MG63 (cell line): ENCODE measurements around the gene APLP2. TPM values are rescaled to one million over a fixed set of nuclear protein-coding genes. Genes with fewer than 3 reads are reported as not detected.

Experiments used
- DNase-seq: peaks from one replicate; pipeline ENCODE4 v3.0.0-alpha.2; 2020
- H3K27me3 ChIP-seq: fragments of 250-450 bp; sonication (Bioruptor Pico); 2 replicates; pipeline ENCODE4 v1.5.1; 2020; ENCODE audit warnings: mild to moderate bottlenecking, moderate library complexity
- H3K36me3 ChIP-seq: fragments of 250-450 bp; sonication (Bioruptor Pico); 2 replicates; pipeline ENCODE4 v1.5.1; 2020; ENCODE audit warnings: mild to moderate bottlenecking, moderate library complexity
- H3K4me3 ChIP-seq: fragments of 250-450 bp; sonication (Bioruptor Pico); 2 replicates; pipeline ENCODE4 v1.5.1; 2020; ENCODE audit warnings: mild to moderate bottlenecking, moderate library complexity
- H3K9me3 ChIP-seq: fragments of 250-450 bp; sonication (Bioruptor Pico); 2 replicates; pipeline ENCODE4 v1.5.1; 2020; ENCODE audit warnings: mild to moderate bottlenecking, moderate library complexity
- total RNA-seq: library from RNA; depleted of rRNA; stranded (reverse); fragments of >200 nt; shearing (Covaris generic); gene quantifications from 2 replicates; pipeline ENCODE4 v1.2.3, GENCODE V29; 2014; ENCODE audit warnings: low replicate concordance

The APLP2 gene
- total RNA-seq, 1 experiment from 2014 or later = 369 TPM

DNA sequence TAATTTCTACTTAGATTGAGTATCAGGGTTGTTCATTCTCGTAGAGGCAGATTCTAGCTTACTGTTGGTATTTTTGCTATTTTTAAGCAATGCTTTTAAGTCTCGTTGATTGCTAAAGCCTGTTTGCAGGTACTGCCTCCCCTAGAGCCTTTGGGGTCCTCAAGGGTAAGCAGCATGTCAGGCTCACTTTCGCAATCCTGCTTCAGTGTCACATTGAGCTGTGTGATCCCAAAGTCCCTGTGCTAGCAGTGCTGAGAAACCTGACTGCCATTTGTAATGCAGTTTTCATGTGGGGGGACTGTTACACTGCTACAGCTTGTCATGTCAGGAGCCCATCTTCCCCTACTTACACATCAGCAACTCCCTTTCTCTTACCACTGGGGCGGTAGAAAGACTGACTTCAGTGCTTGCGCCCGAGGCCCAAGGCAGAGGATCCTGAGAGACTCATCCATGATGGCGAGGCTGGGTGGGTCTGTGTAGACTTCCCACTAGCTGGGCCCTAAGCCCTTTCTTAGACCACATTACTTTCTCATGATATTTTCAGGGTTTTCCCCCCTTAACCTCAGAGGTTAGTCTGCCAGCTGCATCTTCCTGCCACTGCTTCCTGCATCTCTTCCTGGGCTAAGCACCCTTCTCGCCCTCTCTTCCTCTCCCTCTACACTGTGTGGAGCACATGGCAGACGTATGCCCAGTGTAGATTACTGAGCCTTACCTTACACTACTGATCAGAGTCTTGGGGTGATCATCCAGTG, 49.1 kb downstream of the APLP2 start:
- Histone ChIP-seq H3K4me3 (no peak overlapping the region), H3K9me3 (no peaks in the 10 kb centered on the region), H3K36me3 (peaks cover 69% of the 10 kb centered on the region), H3K27me3 (no peaks in the 10 kb centered on the region)
- DNase-seq = no peak

DNA sequence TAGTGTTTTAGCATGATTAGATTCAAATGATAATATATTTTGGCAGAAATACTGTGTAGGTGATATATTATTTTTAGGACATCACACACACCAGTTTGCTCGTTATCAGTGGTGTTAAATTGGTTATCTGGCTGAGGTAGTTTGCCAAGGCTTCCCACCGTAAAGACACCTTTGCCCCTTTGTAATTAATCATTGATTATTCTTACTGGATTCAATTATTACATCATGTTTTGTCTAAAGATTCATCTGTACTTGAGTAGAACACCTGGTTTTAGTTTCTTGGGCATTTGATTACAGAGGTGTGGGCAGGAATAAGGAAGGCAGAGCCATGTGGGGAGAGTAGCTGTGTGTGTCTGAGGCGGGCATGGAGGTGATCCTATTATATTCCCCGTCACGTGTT, 50.4 kb downstream of the APLP2 start:
- no peak overlapping the region for H3K4me3 ChIP-seq
- no peak for DNase-seq
- H3K9me3 ChIP-seq = no peaks in the 10 kb centered on the region
- peaks cover 78% of the 10 kb centered on the region for H3K36me3 ChIP-seq
- H3K27me3 ChIP-seq = no peaks in the 10 kb centered on the region

DNA sequence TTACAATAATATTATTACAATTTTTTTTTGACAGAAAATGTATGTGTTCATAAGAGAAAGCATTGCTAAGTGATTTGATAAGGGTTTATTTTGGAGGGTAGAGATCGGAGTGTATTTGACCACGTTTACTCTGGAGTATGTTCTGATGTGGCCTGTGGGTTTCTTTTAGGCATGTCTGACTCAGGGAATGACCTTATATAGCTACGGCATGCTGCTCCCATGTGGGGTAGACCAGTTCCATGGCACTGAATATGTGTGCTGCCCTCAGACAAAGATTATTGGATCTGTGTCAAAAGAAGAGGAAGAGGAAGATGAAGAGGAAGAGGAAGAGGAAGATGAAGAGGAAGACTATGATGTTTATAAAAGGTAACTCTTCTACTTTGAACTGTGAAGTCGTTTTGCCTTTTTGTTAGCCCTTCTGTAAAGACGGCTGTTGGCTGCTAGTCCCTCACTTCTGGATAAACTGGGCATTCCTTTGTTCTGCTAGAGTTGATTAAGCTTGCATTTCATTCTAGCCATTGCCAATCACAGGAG, 51.8 kb downstream of the APLP2 start:
- Histone ChIP-seq H3K27me3 (no peaks in the 10 kb centered on the region), H3K9me3 (no peaks in the 10 kb centered on the region), H3K36me3 (peaks cover 80% of the 10 kb centered on the region), H3K4me3 (no peak overlapping the region)
- DNase-seq = no peak

DNA sequence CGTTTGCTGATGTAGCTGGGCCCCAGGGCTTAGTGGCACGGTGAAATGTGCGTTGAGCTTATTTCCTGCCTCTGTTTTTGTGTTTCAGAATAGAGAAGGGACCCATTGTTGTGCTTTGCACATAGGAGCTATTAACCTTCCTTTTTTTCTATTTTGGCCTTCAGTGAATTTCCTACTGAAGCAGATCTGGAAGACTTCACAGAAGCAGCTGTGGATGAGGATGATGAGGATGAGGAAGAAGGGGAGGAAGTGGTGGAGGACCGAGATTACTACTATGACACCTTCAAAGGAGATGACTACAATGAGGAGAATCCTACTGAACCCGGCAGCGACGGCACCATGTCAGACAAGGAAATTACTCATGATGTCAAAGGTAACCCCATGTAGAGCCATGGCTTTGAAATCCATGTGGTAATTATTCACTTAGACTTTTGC, 52.5 kb downstream of the APLP2 start:
- DNase-seq = no peak
- Histone ChIP-seq H3K27me3 (no peaks in the 10 kb centered on the region), H3K36me3 (peaks cover 81% of the 10 kb centered on the region), H3K4me3 (no peak overlapping the region), H3K9me3 (no peaks in the 10 kb centered on the region)

DNA sequence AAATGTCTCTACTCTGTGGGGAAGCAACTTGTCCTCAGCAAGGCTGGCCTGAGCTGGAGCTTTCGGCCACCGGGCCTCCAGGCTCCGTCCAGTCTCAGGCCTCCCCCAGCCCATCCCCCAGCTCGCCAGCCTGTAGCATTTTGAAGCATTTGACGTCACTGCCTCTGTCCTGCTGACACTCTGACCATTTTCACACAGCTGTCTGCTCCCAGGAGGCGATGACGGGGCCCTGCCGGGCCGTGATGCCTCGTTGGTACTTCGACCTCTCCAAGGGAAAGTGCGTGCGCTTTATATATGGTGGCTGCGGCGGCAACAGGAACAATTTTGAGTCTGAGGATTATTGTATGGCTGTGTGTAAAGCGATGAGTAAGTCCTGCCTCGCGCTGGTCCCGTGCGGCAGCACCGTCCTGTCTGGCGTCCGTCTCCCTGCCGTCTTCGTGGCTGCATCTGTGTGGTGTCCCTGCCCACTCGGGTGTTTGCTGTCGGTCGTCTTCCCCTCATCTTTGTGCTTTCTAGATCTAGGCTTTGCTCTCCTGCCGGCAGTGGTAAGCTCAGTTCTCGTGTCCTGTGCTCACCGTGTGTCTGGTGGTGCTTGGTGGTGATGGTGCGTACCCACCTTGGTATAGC, 53.8 kb downstream of the APLP2 start:
- Histone ChIP-seq H3K9me3 (no peaks in the 10 kb centered on the region), H3K36me3 (peaks cover 84% of the 10 kb centered on the region), H3K27me3 (no peaks in the 10 kb centered on the region), H3K4me3 (no peak overlapping the region)
- no peak for DNase-seq

DNA sequence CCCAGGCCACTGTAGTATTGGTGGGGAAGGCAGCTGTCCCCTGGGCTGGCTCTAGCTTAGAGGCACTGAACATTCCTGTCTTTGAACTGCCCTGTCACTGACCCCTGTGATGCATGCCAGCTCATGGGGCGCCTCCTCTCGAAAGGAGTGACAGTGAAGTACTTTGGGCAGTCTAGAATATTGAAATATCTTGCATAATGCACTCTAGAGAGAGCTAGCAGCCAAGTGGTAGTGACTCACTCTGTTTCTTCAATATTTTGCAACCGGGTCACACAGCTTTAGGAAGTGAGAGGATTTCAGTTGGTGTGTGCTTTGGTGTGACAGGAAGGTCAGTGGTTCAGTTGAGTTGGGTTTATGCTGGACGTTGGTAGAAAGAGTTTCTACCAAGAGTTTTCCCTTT, 54.4 kb downstream of the APLP2 start:
- Histone ChIP-seq H3K27me3 (no peaks in the 10 kb centered on the region), H3K9me3 (no peaks in the 10 kb centered on the region), H3K36me3 (peaks cover 86% of the 10 kb centered on the region), H3K4me3 (no peak overlapping the region)
- DNase-seq = peak; percentile 80

DNA sequence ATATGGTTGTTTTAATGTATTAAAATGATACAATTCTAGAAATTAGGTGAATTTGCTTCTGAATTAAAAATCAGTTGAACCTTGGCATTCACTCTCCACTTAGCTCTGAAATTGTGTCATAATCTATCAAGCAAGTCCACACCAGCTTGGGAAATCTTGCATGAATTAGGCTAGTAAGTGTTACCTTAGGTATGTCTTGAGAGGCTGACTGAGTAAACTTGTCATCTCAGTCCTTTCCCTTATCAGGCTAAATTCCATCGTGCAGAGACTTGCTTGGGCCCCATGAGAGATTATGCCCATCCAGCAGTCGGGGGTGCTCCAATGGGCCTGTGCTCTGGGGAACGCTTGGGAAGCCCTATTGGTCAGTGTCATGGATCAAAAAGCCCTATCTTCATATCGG, 55.9 kb downstream of the APLP2 start:
- Histone ChIP-seq H3K9me3 (no peaks in the 10 kb centered on the region), H3K4me3 (no peak overlapping the region), H3K27me3 (no peaks in the 10 kb centered on the region), H3K36me3 (peaks cover 91% of the 10 kb centered on the region)
- no peak for DNase-seq

DNA sequence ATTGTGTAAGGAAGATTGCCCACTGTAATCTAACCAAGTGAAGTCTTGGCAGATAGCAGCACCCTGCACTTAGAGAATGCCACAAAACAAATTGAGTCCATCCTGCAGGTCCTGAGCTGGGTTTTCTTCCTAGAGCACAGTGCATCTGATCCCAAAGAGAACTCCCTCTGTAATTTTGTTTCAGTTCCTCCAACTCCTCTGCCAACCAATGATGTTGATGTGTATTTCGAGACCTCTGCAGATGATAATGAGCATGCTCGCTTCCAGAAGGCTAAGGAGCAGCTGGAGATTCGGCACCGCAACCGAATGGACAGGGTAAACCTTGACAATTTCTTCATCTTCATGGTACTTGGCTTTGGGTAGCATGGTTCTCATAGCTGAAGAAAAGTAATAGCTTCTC, 56.8 kb downstream of the APLP2 start:
- H3K36me3 ChIP-seq = peaks cover 92% of the 10 kb centered on the region
- no peaks in the 10 kb centered on the region for H3K27me3 ChIP-seq
- no peak overlapping the region for H3K4me3 ChIP-seq
- DNase-seq = no peak
- no peaks in the 10 kb centered on the region for H3K9me3 ChIP-seq

DNA sequence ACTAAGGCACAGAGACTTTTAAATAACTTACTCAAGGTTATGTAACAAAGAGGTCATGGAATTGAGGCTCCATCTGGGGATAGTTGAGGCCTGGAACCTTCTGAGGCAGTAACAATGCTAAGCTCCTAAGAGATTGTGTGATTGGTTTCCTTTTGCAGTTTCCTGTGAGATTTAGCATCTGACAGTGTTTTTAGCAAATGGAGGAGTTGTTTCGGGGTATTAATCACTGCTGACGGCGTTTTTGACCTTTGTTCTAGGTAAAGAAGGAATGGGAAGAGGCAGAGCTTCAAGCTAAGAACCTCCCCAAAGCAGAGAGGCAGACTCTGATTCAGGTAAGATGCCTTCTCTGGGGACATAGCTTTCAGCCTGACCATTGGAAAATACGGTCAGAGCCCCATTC, 57.8 kb downstream of the APLP2 start:
- no peak for DNase-seq
- Histone ChIP-seq H3K9me3 (no peaks in the 10 kb centered on the region), H3K4me3 (no peak overlapping the region), H3K36me3 (peaks cover 92% of the 10 kb centered on the region), H3K27me3 (no peaks in the 10 kb centered on the region)

DNA sequence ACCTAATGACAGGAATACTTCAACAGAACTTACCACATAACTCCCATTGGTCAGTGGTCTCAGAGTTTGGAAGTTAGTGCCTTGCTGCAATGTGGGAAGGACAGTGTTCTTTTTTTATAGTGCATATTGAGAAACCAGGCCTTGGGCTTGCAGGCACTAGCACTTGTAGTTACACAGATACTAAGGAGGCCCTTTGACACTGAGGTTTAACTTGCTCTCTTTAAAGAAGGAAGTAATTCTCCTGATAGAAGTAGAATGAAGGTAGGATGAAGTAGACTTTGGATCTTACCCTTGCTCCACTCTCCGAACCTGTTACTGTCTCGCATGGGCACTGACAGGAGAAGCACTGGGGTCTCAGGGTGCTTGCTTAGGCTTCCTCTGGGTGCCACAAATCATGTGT, 58.9 kb downstream of the APLP2 start:
- H3K27me3 ChIP-seq = no peaks in the 10 kb centered on the region

DNA sequence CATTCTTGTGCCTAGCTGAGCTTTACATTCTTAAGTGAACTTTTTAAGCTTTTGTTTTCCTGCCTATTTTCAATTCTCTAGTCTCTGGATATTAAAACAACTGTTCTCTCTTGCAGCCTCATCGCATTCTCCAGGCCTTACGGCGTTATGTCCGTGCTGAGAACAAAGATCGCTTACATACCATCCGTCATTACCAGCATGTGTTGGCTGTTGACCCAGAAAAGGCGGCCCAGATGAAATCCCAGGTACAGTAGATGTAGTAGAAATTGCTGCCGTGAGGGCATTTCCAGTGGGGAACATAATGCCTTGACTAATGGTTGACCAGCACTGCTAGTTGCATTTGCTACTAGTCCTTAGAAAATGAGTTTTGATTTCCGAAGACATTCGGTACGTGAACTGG, 60.2 kb downstream of the APLP2 start:
- Histone ChIP-seq H3K36me3 (peaks cover 94% of the 10 kb centered on the region), H3K9me3 (no peaks in the 10 kb centered on the region), H3K27me3 (no peaks in the 10 kb centered on the region), H3K4me3 (no peak overlapping the region)
- DNase-seq = no peak

More for the DNA sequence above, 58.9 kb downstream of the APLP2 start:
- no peak overlapping the region for H3K4me3 ChIP-seq
- no peaks in the 10 kb centered on the region for H3K9me3 ChIP-seq
- peaks cover 92% of the 10 kb centered on the region for H3K36me3 ChIP-seq
- no peak for DNase-seq

DNA sequence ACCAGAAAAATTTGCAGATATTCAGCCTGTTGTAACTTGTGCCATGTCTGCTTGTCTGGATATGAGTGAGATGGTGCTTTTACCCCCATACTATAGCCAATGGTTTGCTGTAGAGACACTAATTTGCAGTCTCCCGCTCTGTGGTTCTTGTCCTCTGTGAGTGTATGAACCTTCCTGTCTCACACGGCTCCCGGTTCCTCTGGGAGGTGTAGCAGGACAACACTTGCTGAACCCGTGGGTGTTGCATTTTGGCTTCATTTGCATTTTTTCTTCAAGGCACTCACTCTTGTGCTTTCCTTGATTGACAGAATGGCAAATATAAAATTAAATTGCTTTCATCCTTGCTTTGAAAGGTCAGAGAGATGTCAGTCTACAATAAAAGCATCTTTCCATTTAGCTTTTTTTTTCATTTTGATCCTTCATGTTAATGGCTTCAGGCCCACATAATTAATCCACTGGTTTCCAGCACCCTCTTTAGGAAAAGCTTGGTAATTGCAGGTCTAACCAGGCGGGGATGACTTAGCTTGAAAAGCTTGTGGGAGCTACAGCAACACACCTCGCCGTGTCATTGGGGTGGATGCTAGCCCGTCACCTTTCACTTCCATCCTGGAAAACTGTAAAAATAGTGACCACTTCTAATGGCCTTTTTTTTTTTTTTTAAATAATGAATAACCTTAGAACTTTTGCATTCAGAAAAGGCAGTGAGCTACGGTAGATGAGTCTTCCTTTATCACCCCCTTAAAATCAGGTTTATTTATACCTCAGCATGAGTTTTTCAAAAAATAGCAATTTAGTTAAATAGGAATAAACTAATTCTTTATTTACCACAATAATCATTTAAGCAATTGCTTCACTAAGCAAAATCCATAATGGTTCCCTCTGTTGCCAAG, 62.5 kb downstream of the APLP2 start:
- Histone ChIP-seq H3K9me3 (no peaks in the 10 kb centered on the region), H3K27me3 (no peaks in the 10 kb centered on the region), H3K36me3 (peaks cover 94% of the 10 kb centered on the region), H3K4me3 (no peak overlapping the region)
- peak; percentile 18 for DNase-seq

DNA sequence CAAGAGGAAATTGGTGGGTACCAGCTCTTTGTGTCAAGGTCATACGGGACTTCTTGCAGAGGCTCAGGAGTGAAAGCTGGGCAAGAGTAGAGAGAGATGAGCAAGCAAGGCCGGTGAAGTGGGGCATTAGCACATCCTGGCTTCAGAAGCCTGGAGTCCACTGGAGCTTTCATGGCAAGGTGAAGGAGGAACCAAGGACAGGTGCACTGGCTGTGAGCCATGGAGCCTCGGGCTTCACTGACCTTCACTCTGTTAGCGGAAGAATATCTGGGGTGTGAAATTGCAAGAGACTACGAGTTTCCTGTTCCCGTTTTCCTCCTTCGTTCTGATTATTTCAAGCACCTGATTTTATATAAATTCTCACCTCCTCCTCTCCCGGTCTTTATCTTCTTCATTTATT, 64.0 kb downstream of the APLP2 start:
- Histone ChIP-seq H3K36me3 (peaks cover 91% of the 10 kb centered on the region), H3K9me3 (no peaks in the 10 kb centered on the region), H3K27me3 (no peaks in the 10 kb centered on the region), H3K4me3 (no peak overlapping the region)
- no peak for DNase-seq

DNA sequence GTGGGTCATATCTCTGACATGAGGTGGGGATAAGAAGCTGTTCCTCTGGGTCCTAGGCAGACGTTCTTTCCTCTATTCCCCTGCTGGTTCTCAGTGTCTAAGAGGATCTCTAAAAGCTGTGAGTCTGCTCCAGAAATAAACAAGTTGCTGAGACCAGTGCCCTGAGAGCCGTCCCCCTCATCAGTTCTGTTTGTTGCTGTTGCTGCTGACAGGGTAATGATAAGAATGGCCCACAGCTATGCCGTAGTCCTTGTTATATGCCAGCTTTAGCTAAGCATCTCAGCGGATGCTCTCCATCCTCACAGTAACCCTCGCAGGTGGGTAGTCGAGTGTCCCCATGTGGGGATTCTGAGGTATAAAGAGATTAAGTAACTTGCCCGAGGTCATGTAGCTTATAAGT, 66.4 kb downstream of the APLP2 start:
- Histone ChIP-seq H3K27me3 (no peaks in the 10 kb centered on the region), H3K9me3 (no peaks in the 10 kb centered on the region), H3K36me3 (peaks cover 75% of the 10 kb centered on the region), H3K4me3 (no peak overlapping the region)
- no peak for DNase-seq

DNA sequence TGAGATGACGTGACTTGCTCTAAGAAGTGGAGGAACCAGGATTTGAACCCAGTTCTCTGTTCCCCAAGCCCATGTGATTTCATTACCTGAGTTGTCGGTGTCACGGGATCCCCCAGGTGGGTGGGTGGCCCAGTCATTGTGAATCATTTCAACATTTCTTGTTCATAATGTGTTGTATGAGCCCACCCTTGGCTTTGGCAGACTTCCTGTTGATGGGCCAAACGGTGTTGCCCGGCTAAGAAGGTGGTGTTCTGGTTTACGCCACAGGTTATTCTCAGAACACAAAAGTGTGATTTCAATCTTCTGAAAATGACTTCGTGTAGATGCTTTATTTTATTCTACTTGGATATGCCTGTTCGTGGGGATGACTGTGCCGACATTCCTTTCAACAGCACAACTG, 68.3 kb downstream of the APLP2 start:
- Histone ChIP-seq H3K4me3 (no peak overlapping the region), H3K9me3 (no peaks in the 10 kb centered on the region), H3K27me3 (no peaks in the 10 kb centered on the region), H3K36me3 (peaks cover 71% of the 10 kb centered on the region)
- no peak for DNase-seq

DNA sequence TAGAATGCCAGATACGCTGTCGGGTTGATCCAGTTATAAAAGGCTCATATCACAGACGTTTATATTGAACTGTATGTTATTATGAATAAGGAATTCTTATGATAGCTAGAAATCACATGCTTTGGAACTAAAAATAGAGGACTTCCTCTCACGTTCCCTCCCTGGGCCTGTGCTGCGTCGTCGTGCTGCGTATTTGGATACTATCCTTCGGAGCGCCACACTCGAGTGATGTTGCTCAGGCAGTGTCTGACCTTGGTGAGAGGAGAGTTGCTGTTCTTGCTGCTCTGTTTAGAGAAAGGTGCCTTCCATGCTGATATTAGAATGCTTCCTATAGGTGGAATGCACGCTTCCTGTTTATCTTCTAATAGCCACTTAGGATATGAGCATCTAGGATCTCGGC, 69.7 kb downstream of the APLP2 start:
- DNase-seq = no peak
- no peak overlapping the region for H3K4me3 ChIP-seq
- H3K36me3 ChIP-seq = peaks cover 70% of the 10 kb centered on the region
- H3K9me3 ChIP-seq = no peaks in the 10 kb centered on the region
- H3K27me3 ChIP-seq = no peaks in the 10 kb centered on the region
